Globus pallidus (tissue), 1 donor: ENCODE data around the gene NOS2.

ENCODE experiments used
- DNase-seq: peaks from one replicate; pipeline ENCODE4 v3.0.0-alpha.2; 2015; ENCODE audit warnings: low spot score

Gene NOS2

GRCh38 chr17:27819145-27819544 is 18.8 kb upstream of the NOS2 start:
- no peak for DNase-seq

- no peak for DNase-seq
These were observed 18.2 kb upstream of the NOS2 start for GRCh38 chr17:27818401-27819105.

- DNase-seq = no peak
These were observed 17.4 kb upstream of the NOS2 start for GRCh38 chr17:27817731-27818130.

GRCh38 chr17:27816946-27817345 is 16.6 kb upstream of the NOS2 start:
- no peak for DNase-seq

GRCh38 chr17:27811961-27812360 is 11.6 kb upstream of the NOS2 start:
- no peak for DNase-seq

GRCh38 chr17:27810902-27811557 is 10.7 kb upstream of the NOS2 start:
- no peak for DNase-seq

- no peak for DNase-seq
These were observed 10.0 kb upstream of the NOS2 start for GRCh38 chr17:27810211-27810901.

- DNase-seq = no peak
These were observed 9.2 kb upstream of the NOS2 start for GRCh38 chr17:27809555-27809954.

GRCh38 chr17:27808628-27809027 is 8.3 kb upstream of the NOS2 start:
- no peak for DNase-seq

GRCh38 chr17:27807567-27808470 is 7.5 kb upstream of the NOS2 start:
- DNase-seq = no peak

GRCh38 chr17:27805520-27806146 is 5.3 kb upstream of the NOS2 start:
- DNase-seq = peak; percentile 84

- DNase-seq = no peak
These were observed 3.8 kb upstream of the NOS2 start for GRCh38 chr17:27804113-27804512.

- DNase-seq = no peak
These were observed 2.8 kb upstream of the NOS2 start for GRCh38 chr17:27802962-27803680.

- DNase-seq = no peak
These were observed 1.7 kb upstream of the NOS2 start for GRCh38 chr17:27802033-27802432.

- no peak for DNase-seq
These were observed 2.0 kb downstream of the NOS2 start for GRCh38 chr17:27798376-27798775.

GRCh38 chr17:27797390-27798091 is 2.8 kb downstream of the NOS2 start:
- no peak for DNase-seq

GRCh38 chr17:27793906-27794569 is 6.3 kb downstream of the NOS2 start:
- DNase-seq = no peak

GRCh38 chr17:27793168-27793905 is 7.0 kb downstream of the NOS2 start:
- DNase-seq = peak; percentile 7

- DNase-seq = no peak
These were observed 8.2 kb downstream of the NOS2 start for GRCh38 chr17:27792095-27792494.
